NCI-H69 (cell line): Measurements from ENCODE around the gene WDSUB1.

ENCODE experiments used
- DNase-seq: peaks from one replicate; lab custom pipeline; 2025; lab: John Stamatoyannopoulos, UW

Gene WDSUB1

DNA sequence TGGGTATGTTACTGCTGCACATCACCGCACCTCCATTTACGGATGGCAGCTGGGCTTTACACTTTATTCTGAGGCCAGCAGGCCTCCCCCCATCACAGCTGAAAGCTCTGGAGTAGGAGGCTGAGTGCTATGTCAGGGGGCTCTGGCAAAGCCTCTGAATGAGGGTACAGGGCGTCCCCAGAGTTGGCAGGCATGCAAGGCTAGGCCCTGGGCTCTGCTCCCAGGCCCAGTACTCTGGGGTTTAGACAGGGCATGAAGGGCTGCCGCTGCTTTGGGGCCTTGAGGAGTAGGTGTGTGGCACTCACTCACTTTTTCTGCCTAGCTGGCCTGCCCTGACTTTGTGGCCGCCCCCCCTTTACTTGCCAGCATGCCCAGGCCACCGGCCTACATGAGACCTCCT is 90.8 kb downstream of the WDSUB1 start:
- DNase-seq, result no peak

DNA sequence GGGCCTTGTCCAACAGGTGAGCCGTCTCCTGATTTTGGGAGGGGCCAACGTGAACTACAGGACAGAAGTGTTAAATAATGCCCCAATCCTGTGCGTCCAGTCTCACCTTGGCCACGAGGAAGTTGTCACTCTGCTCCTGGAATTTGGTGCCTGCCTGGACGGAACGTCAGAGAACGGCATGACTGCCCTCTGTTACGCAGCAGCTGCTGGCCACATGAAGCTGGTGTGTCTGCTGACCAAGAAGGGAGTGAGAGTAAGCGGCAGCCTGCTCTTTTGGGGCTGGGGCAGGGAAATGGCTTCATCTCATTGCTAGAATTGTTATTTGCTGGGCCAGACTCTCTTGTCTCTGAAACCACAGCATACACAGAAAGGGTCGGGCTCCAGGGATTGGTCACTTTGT is 92.3 kb downstream of the WDSUB1 start:
- no peak for DNase-seq

DNA sequence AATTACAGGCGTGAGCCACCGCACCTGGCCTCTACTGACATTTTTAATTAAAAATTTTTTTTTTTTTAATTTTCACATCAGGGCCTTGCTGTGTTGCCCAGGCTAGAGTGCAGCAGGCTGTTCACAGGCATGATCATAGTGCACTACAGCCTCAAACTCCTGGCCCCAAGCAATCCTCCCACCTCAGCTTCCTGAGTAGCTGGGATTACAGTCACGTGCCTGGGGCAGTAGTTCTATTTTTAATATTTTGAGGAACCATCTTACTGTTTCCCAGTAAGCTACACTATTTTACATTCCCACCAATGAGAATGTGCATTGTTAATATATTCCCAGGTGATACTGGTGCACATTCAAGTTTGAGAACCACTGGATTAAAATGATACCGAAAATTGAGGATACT is 92.7 kb downstream of the WDSUB1 start:
- no peak for DNase-seq

DNA sequence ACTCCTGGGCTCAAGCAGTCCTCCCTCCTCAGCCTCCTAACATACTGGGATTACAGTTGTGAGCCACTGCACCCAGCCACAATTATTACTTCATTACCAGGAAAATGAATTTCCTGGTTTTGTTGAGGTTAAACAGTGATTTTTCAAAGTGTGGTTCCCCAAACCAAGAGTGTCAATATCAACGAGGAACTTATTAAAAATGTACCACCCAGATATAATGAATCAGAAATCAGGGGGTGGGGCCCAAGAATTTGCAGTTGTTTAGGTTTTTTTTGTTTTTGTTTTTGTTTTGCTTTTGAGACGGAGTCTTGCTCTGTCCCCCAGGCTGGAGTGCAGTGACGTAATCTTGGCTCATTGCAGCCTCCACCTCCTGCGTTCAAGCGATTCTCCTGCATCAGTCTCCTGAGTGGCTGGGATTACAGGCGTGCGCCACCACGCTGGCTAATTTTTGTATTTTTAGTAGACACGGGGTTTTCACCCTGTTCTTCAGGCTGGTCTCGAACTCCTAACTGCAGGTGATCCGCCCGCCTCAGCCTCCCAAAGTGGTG is 94.1 kb downstream of the WDSUB1 start:
- no peak for DNase-seq

DNA sequence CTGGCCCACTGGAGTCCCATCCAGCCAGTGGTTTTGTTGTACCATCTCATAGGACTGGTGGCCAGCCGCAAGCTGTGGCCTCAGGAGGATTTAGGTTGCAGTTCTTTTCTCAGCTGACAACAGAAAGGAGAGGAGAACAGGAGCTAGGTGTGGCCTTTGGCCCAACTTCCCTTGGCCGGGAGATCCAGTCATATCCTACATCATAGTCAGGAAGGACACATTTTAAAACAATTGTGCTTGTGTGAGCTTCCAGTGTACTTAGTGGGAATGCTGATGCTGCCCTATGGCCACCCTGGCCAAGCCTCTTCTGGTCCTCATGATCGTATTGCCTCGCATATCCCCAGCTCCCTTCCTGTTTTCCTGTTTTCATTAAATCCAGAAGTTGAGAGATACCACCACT is 98.1 kb downstream of the WDSUB1 start:
- no peak for DNase-seq

DNA sequence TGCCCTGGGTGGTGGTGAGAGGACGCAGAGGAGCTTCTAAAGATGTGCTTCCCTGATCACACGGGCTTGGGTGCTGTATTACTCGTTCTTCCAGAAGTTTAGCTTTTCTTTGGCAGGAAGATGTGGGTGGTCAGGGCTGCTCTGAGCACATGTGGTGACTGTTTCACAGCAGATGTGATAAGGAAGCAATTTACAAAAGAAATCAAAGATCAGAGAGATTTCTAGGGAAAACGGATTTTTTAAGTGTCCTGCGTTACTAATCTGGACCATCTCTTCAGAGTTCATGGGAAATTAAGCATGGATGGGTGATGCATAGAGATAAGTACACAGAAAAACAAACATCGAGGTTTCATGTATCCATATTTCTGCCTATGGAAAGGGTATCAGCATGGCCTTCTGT is 99.4 kb downstream of the WDSUB1 start:
- no peak for DNase-seq

DNA sequence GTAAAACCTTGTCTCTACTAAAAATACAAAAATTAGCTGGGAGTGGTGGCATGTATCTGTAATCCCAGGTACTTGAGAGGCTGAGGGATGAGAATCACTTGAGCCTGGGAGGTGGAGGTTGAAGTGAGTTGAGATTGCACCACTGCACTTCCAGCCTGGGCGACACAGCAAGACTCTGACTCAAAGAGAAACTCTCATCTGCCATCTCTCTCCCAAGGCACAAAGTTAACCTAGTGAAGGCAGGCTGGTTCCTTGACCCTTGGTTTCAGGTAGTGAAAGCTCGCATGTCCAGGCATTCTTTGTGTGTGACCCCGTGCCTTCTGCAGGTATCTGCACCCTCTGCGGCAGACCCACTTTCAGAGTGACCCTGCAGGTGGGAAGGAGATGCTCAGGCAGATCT is 100.0 kb downstream of the WDSUB1 start:
- no peak for DNase-seq
